K562 (cell line): Measurements from ENCODE around the gene MGRN1. TPM values are rescaled to one million over a fixed set of nuclear protein-coding genes. Genes with fewer than 3 reads are reported as not detected.

ENCODE experiments used
- MGA ChIP-seq: fragments of 450-650 bp; IDR thresholded peaks from 2 replicates; pipeline ENCODE4 v1.6.1; 2016; ENCODE audit warnings: mild to moderate bottlenecking, moderate library complexity
- TCF3 ChIP-seq: sonication (generic); formaldehyde crosslinking; IDR thresholded peaks from 2 replicates; pipeline ENCODE4 v1.4.0; 2020; ENCODE audit warnings: mild to moderate bottlenecking, missing genetic modification reagents
- polyA plus RNA-seq, 8 experiments: library from polyadenylated mRNA; depleted of rRNA in 4 of 8; stranded (reverse) in 5 of 8; unstranded in 3 of 8; fragments of >200 nt; fragmentation: Nextera tagmentation in 2 of 8; fragmentation: Illumina TruSeq in 1 of 8; extraction: Ambion mirVana in 2 of 8; extraction: Trizol in 1 of 8; gene quantifications; 2 replicates each; pipeline versions ENCODE4 v1.2.1 to v1.2.3, GENCODE V29; 2011 to 2014; ENCODE audit warnings: inconsistent platforms in 1 of 8, missing spikeins in 1 of 8
- total RNA-seq, 7 experiments: library from RNA; depleted of rRNA in 6 of 7; stranded (reverse); fragments of >200 nt in 6 of 7; fragmentation: Illumina TruSeq in 2 of 7; extraction: Trizol in 2 of 7; gene quantifications; 2 replicates each; pipeline versions ENCODE4 v1.2.1 to v1.2.3, GENCODE V29; 2011 to 2021; ENCODE audit warnings: low replicate concordance in 1 of 7
- TF ChIP-seq, protein P1 (sequence below): sonication (generic); formaldehyde crosslinking; IDR thresholded peaks from 2 replicates; pipeline ENCODE4 v1.8.1; 2023; ENCODE audit warnings: mild to moderate bottlenecking, missing genetic modification reagents

MGRN1 gene
- total and polyA plus RNA-seq, 9 of the 15 experiments (the other 6 are each of a cell fraction or from before 2014, with no cell fraction given) = 0.15 to 37.9 (median 6.0) TPM

DNA sequence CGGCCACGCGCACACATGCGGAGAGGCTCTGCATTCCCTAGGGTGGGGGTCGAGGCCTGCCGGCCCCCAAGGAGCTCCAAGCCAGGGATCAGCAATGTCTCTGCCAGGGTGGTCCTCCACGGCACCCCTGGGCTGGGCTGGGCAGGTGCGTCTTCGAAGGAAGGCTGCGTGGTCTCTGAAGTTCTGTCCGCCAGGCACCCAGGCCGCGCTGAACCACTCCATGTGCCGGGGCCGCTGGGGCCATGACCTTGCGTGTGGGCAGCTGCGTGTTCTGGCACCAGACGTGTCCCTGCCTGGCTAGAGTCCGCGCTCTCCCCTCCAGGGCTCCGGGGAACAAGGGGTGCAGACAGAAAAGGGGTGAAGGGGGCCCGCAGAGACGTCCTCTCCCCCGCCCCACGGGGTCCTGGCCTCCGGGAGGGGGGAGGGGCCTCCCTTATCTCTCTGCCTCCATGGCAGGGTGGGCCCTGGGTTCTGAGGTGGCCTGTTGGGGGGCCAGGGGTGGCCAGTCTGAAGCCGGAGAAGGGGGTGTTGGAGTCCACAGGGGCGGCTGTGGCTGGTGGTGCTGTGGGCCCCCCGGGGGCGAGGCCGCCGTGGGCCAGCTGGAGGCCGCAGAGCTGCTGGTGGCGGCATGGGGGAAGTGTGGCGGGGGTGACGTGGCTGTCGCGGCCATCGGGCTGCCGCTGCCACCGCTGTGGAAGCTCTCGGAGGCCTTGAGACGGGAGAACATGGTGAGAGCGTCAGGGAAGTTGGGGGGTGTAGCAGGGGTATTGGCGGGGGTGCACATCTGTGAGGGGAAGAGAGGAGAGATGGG is 15.2 kb upstream of the MGRN1 start (continued):
- TF ChIP-seq, protein P1, sequence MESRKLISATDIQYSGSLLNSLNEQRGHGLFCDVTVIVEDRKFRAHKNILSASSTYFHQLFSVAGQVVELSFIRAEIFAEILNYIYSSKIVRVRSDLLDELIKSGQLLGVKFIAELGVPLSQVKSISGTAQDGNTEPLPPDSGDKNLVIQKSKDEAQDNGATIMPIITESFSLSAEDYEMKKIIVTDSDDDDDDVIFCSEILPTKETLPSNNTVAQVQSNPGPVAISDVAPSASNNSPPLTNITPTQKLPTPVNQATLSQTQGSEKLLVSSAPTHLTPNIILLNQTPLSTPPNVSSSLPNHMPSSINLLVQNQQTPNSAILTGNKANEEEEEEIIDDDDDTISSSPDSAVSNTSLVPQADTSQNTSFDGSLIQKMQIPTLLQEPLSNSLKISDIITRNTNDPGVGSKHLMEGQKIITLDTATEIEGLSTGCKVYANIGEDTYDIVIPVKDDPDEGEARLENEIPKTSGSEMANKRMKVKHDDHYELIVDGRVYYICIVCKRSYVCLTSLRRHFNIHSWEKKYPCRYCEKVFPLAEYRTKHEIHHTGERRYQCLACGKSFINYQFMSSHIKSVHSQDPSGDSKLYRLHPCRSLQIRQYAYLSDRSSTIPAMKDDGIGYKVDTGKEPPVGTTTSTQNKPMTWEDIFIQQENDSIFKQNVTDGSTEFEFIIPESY (CRISPR knock-in tag) = peak; percentile 75
- TF ChIP-seq TCF3 (CRISPR knock-in tag) = no peak
- TF ChIP-seq MGA = no peak
